GM18870 (cell line): ENCODE data around the gene BNIP1.

Source experiments
- ATAC-seq: cut with Tn5 transposase; IDR thresholded peaks from one replicate; pipeline ENCODE4 v1.9.1; 2021; ENCODE audit warnings: moderate library complexity; ENCODE audit not compliant: unreplicated experiment

The BNIP1 gene

DNA sequence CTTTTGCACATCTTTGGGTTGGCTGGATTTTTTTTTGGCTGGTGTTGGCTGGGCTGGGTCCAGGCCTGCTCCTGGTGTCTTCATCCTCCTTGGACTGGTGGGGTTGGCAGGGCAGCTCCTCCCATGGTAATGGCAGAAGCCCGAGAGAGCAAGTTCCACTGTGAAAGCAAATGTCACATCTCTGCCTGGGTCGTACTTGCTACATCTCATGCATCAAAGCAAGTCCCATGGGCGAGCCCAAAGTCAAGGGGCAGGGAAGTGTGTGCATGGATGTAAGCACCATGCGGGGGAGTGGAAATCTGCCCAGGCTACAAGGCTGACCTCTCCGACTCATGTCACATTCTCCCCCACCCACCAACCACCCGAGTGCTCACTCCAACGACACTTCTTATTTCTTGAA lies 64.0 kb downstream of the BNIP1 start:
- no peak for ATAC-seq

- ATAC-seq, result no peak
Measured at GRCh38 chr5:173210877-173211276, 66.5 kb downstream of the BNIP1 start.

GRCh38 chr5:173211284-173211683 lies 67.0 kb downstream of the BNIP1 start:
- ATAC-seq, result no peak

DNA sequence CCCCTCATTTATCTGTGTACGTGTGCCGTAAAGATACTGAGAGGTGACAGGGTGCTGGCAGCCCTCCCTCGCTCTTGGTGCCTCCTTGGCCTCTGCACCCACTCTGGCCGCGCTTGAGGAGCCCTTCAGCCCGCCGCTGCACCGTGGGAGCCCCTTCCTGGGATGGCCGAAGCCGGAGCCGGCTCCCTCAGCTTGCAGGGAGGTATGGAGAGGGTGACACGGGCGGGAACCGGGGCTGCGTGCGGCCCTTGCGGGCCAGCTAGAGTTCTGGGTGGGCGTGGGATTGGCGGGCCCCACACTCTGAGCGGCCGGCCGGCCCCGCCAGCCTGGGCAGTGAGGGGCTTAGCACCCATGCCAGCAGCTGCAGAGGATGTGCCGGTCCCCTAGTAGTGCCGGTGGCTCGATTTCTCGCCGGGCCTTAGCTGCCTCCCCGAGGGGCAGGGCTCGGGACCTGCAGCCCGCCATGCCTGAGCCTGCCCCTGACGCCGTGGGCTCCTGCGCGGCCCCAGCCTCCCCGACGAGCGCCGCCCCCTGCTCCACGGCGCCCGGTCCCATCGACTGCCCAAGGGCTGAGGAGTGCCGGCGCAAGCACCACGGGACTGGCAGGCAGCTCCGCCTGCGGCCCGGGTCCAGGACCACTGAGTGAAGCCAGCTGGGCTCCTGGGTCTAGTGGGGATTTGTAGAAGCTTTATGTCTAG lies 69.1 kb downstream of the BNIP1 start:
- no peak for ATAC-seq
